GM12878 (cell line): ENCODE data around the gene UNCX. TPM values are rescaled to one million over a fixed set of nuclear protein-coding genes. Genes with fewer than 3 reads are reported as not detected.

Source experiments
- ATAC-seq: fragments of 200-7000 bp; cut with Tn5 transposase; 3 replicates; pipeline ENCODE4 v1.9.1; 2020; ENCODE audit warnings: mild to moderate bottlenecking, moderate library complexity
- BruUV-seq: library from RNA; stranded (reverse); fragments of 400-500 nt; replicated peaks from 2 replicates; lab custom pipeline; 2021; lab: Mats Ljungman, UMichigan
- CTCF ChIA-PET: fragments of 300-600 bp; sonication (Branson Sonifier 250); formaldehyde crosslinking; extraction: SDS; loops from one replicate; lab custom pipeline; 2021; ENCODE audit warnings: inconsistent platforms; lab: Yijun Ruan, JAX
- POLR2A ChIA-PET: fragments of 350-600 bp; formaldehyde crosslinking; extraction: SDS; loops from one replicate; lab custom pipeline; 2021; ENCODE audit warnings: inconsistent platforms; lab: Charles Lee
- RAD21 ChIA-PET: fragments of 300-600 bp; sonication (Branson Sonifier 250); formaldehyde crosslinking; loops from one replicate; lab custom pipeline; 2023; ENCODE audit warnings: antibody characterized with exemption; ENCODE audit not compliant: unreplicated experiment; lab: Charles Lee
- SMC1A ChIA-PET: fragments of 300-600 bp; sonication (Branson Sonifier 250); formaldehyde crosslinking; loops from one replicate; lab custom pipeline; 2023; ENCODE audit not compliant: unreplicated experiment, uncharacterized antibody; lab: Charles Lee
- DNase-seq: peaks from one replicate; pipeline ENCODE4 v3.0.0-alpha.2; 2011; ENCODE audit warnings: low read depth, low spot score
- FAIRE-seq: peaks from 3 replicates; lab custom pipeline; 2011; peaks lifted over from hg19 to GRCh38; lab: Jason Lieb, UNC
- H2AFZ ChIP-seq: 2 replicates; pipeline ENCODE4 v1.6.0; 2011; ENCODE audit warnings: low read depth, low read length, control low read depth; ENCODE audit not compliant: control insufficient read depth
- H3K27ac ChIP-seq: 2 replicates; pipeline ENCODE4 v1.5.1; 2011; ENCODE audit warnings: control low read depth; ENCODE audit not compliant: control insufficient read depth, insufficient read depth
- H3K27me3 ChIP-seq, 2 experiments: replicated peaks in 1 of 2; 2 replicates each; pipeline versions ENCODE4 v1.6.0 to v1.6.1; 2011; ENCODE audit warnings: low read length in 1 of 2; ENCODE audit not compliant: control insufficient read depth in 2 of 2, insufficient read depth in 2 of 2
- H3K36me3 ChIP-seq, 2 experiments: 2 replicates each; pipeline ENCODE4 v1.5.1; 2011; ENCODE audit warnings: low read length in 1 of 2; ENCODE audit not compliant: control insufficient read depth in 2 of 2, insufficient read depth in 2 of 2
- H3K4me1 ChIP-seq: 2 replicates; pipeline ENCODE4 v1.6.1; 2011; ENCODE audit warnings: mild to moderate bottlenecking, low read length, moderate library complexity, mixed read lengths; ENCODE audit not compliant: control insufficient read depth, insufficient read depth
- H3K4me2 ChIP-seq: 2 replicates; pipeline ENCODE4 v1.6.0; 2011; ENCODE audit warnings: control low read depth; ENCODE audit not compliant: control insufficient read depth, insufficient read depth
- H3K4me3 ChIP-seq: fragments of 200-600 bp; sonication (generic); 2 replicates; pipeline ENCODE4 v1.5.1; 2016
- H3K79me2 ChIP-seq: 2 replicates; pipeline ENCODE4 v1.6.0; 2011; ENCODE audit warnings: low read length; ENCODE audit not compliant: control insufficient read depth, insufficient read depth
- H3K9ac ChIP-seq: 2 replicates; pipeline ENCODE4 v1.8.0; 2011; ENCODE audit warnings: low read length, control low read depth, mixed read lengths; ENCODE audit not compliant: control insufficient read depth, insufficient read depth
- H3K9me3 ChIP-seq: replicated peaks from 3 replicates; pipeline ENCODE4 v1.5.1; 2011; ENCODE audit warnings: mild to moderate bottlenecking, low read length; ENCODE audit not compliant: control insufficient read depth, insufficient read depth
- H4K20me1 ChIP-seq: 2 replicates; pipeline ENCODE4 v1.6.0; 2011; ENCODE audit not compliant: control insufficient read depth, insufficient read depth
- CHD4 ChIP-seq: fragments of 200-600 bp; sonication (generic); IDR thresholded peaks from 2 replicates; pipeline ENCODE4 v1.6.1; 2016; ENCODE audit warnings: mild to moderate bottlenecking
- ESRRA ChIP-seq: IDR thresholded peaks from 2 replicates; pipeline ENCODE4 v1.6.1; 2012; ENCODE audit warnings: mild to moderate bottlenecking, low read length, improper control_type of control experiment
- EZH2 ChIP-seq: IDR thresholded peaks from 2 replicates; pipeline ENCODE4 v1.6.1; 2012; ENCODE audit warnings: low read depth, mild to moderate bottlenecking, control low read depth, inconsistent platforms, low read length, borderline replicate concordance; ENCODE audit not compliant: control insufficient read depth
- HDGF ChIP-seq: fragments of 450-650 bp; IDR thresholded peaks from 2 replicates; pipeline ENCODE4 v1.6.1; 2016; ENCODE audit warnings: antibody characterized with exemption
- MTA3 ChIP-seq: IDR thresholded peaks from 2 replicates; pipeline ENCODE4 v1.6.1; 2012; ENCODE audit warnings: low read length, inconsistent platforms, borderline replicate concordance
- MYC ChIP-seq: IDR thresholded peaks from 2 replicates; pipeline ENCODE4 v1.6.1; 2011; ENCODE audit warnings: mild to moderate bottlenecking, low read length, moderate library complexity, inconsistent platforms; ENCODE audit not compliant: insufficient read depth, insufficient replicate concordance, insufficient read length, severe bottlenecking
- NFXL1 ChIP-seq: fragments of 450-650 bp; IDR thresholded peaks from 2 replicates; pipeline ENCODE4 v1.6.1; 2017; ENCODE audit warnings: antibody characterized with exemption, mild to moderate bottlenecking, borderline replicate concordance
- NKRF ChIP-seq: fragments of 450-650 bp; conservative IDR thresholded peaks from 2 replicates; pipeline ENCODE4 v1.6.1; 2017; ENCODE audit warnings: mild to moderate bottlenecking, moderate library complexity
- PAX5 ChIP-seq: IDR thresholded peaks from 2 replicates; pipeline ENCODE4 v1.6.1; 2011; ENCODE audit warnings: low read depth, low read length, borderline replicate concordance
- RELA ChIP-seq: fragments of 450-650 bp; IDR thresholded peaks from 2 replicates; pipeline ENCODE4 v1.8.0; 2014; ENCODE audit warnings: borderline replicate concordance; ENCODE audit not compliant: partially characterized antibody
- SIN3A ChIP-seq: IDR thresholded peaks from 2 replicates; pipeline ENCODE4 v1.6.1; 2012; ENCODE audit warnings: low read depth, low read length, improper control_type of control experiment
- SP1 ChIP-seq: IDR thresholded peaks from one replicate; pipeline ENCODE4 v1.6.1; 2011; ENCODE audit warnings: low read depth, low read length
- WGBS: methylation state at CpG from one replicate; pipeline ENCODE4 v1.1.6; 2016; ENCODE audit warnings: low lambda C conversion rate; ENCODE audit not compliant: insufficient replicate concordance, insufficient coverage; ENCODE audit errors: missing lambda C conversion rate; 5-methylcytosine and 5-hydroxymethylcytosine counted together
- in situ Hi-C: fragments of 300-500 bp; cut with MboI; formaldehyde crosslinking; loops from 9 replicates; pipeline ENCODE4 v1.14.3; 2018; ENCODE audit warnings: mixed read lengths
- intact Hi-C: fragments of 100-400 bp; cut with micrococcal nuclease; formaldehyde crosslinking; loops from one replicate; pipeline ENCODE4 v1.14.2; 2022; ENCODE audit not compliant: unreplicated experiment
- polyA plus RNA-seq, 11 experiments: library from polyadenylated mRNA; depleted of rRNA in 4 of 11; unstranded in 6 of 11; stranded (reverse) in 5 of 11; fragments of >200 nt; fragmentation: Nextera tagmentation in 4 of 11; fragmentation: Illumina TruSeq in 1 of 11; extraction: Ambion mirVana in 4 of 11; extraction: Trizol in 1 of 11; gene quantifications; 1 replicate in 1 of 11; 2 replicates in 10 of 11; pipeline versions ENCODE4 v1.2.1 to v1.2.3, GENCODE V29; 2011 to 2016; ENCODE audit warnings: inconsistent platforms in 2 of 11, missing spikeins in 2 of 11, low read depth in 1 of 11
- total RNA-seq, 4 experiments: library from RNA; depleted of rRNA in 3 of 4; stranded (reverse); fragments of >200 nt in 3 of 4; fragmentation: Illumina TruSeq in 1 of 4; extraction: Trizol in 1 of 4; gene quantifications; 2 replicates each; pipeline versions ENCODE4 v1.2.1 to v1.2.3, GENCODE V29; 2013 to 2021
- TF ChIP-seq, protein P1 (sequence below): IDR thresholded peaks from 2 replicates; pipeline ENCODE4 v1.6.1; 2011; ENCODE audit warnings: mild to moderate bottlenecking, low read depth, low read length, moderate library complexity; ENCODE audit not compliant: insufficient replicate concordance
- TF ChIP-seq, protein P2 (sequence below): fragments of 450-650 bp; IDR thresholded peaks from 2 replicates; pipeline ENCODE4 v1.6.1; 2017; ENCODE audit warnings: low read depth, mild to moderate bottlenecking, moderate library complexity
- TF ChIP-seq, protein P3 (sequence below): IDR thresholded peaks from 2 replicates; pipeline ENCODE4 v1.6.1; 2011; ENCODE audit warnings: borderline replicate concordance, low read depth, mild to moderate bottlenecking, moderate library complexity, low read length; ENCODE audit not compliant: insufficient read depth, poor library complexity, severe bottlenecking

The UNCX gene
- total and polyA plus RNA-seq, 10 of the 15 experiments (the other 5 are each of a cell fraction or from before 2014, with no cell fraction given) = not detected

DNA sequence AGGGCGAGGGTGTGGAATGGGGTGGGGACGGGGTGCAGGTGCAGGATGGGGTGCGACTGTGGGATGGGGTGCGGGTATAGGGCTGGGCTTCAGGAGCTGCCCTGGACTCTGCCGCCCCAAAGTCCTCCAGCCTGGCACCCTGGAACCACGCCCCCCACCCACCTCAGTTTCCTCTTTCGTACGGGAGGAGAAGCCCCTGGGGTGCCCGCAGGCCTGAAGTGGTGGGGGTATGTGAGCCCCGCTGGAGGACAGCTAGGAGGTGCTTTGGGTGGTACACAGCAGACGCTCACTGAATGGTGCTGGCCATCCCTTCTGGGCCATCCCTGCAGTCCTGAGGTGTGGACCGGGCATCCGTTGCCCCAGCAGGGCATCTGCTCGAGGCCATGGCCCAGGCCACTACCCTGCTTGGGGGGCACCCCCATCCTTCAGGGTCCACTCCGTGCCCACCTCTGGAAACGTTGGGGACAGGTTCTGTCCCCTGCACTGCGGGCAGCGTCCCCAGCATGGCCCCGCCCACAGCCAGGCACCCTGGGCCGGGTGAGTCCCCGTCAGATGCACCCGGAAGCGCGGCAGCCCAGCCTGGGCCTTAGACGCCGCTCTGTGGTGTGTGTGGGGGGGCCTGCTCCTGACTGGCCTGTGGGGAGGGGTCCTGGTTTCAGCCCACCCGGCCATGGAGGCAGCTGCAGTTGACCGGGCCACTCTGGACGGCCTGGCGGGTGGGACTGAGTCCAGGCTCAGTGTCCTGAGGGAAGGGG is 41.6 kb downstream of the UNCX start:
- Histone ChIP-seq H3K27ac (no peak overlapping the region), H3K4me2 (no peak overlapping the region), H3K4me3 (no peak overlapping the region), H3K27me3 (no peaks in the 10 kb centered on the region), H3K36me3 (no peaks in the 10 kb centered on the region), H3K9me3 (peaks cover 2% of the 10 kb centered on the region; the same call in 2 of the 3 replicates), H3K9ac (no peak overlapping the region), H3K4me1 (no peaks in the 10 kb centered on the region), H2AFZ (no peak overlapping the region), H3K79me2 (no peaks in the 10 kb centered on the region), H4K20me1 (no peaks in the 10 kb centered on the region)
- DNase-seq (no peak), FAIRE-seq (no peak), ATAC-seq (no peak)
- POLR2A ChIA-PET = no interaction called here
- SMC1A ChIA-PET = no interaction called here
- RAD21 ChIA-PET = no interaction called here
- TF ChIP-seq, protein P1, sequence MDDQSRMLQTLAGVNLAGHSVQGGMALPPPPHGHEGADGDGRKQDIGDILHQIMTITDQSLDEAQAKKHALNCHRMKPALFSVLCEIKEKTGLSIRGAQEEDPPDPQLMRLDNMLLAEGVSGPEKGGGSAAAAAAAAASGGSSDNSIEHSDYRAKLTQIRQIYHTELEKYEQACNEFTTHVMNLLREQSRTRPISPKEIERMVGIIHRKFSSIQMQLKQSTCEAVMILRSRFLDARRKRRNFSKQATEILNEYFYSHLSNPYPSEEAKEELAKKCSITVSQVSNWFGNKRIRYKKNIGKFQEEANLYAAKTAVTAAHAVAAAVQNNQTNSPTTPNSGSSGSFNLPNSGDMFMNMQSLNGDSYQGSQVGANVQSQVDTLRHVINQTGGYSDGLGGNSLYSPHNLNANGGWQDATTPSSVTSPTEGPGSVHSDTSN = no peak
- TF ChIP-seq EZH2 (no peak), MYC (no peak), SP1 (no peak), PAX5 (no peak), RELA (no peak), ESRRA (no peak), MTA3 (no peak), HDGF (no peak), NFXL1 (no peak), NKRF (no peak), CHD4 (no peak), SIN3A (no peak)
- TF ChIP-seq, protein P2, sequence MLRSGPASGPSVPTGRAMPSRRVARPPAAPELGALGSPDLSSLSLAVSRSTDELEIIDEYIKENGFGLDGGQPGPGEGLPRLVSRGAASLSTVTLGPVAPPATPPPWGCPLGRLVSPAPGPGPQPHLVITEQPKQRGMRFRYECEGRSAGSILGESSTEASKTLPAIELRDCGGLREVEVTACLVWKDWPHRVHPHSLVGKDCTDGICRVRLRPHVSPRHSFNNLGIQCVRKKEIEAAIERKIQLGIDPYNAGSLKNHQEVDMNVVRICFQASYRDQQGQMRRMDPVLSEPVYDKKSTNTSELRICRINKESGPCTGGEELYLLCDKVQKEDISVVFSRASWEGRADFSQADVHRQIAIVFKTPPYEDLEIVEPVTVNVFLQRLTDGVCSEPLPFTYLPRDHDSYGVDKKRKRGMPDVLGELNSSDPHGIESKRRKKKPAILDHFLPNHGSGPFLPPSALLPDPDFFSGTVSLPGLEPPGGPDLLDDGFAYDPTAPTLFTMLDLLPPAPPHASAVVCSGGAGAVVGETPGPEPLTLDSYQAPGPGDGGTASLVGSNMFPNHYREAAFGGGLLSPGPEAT = no peak
- TF ChIP-seq, protein P3, sequence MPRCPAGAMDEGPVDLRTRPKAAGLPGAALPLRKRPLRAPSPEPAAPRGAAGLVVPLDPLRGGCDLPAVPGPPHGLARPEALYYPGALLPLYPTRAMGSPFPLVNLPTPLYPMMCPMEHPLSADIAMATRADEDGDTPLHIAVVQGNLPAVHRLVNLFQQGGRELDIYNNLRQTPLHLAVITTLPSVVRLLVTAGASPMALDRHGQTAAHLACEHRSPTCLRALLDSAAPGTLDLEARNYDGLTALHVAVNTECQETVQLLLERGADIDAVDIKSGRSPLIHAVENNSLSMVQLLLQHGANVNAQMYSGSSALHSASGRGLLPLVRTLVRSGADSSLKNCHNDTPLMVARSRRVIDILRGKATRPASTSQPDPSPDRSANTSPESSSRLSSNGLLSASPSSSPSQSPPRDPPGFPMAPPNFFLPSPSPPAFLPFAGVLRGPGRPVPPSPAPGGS = no peak
- intact Hi-C loops = no loop called here
- 72% methylated on average over 26 of the region's 30 CpGs for WGBS
- CTCF ChIA-PET = no interaction called here
- no TSS peak for BruUV-seq
- in situ Hi-C loops = no loop called here
